Caco-2 (cell line): ENCODE measurements around the gene KIF2A. TPM values are rescaled to one million over a fixed set of nuclear protein-coding genes. Genes with fewer than 3 reads are reported as not detected.

Source experiments
- BruUV-seq: library from RNA; stranded (reverse); fragments of 400-500 nt; replicated peaks from 2 replicates; lab custom pipeline; 2021; lab: Mats Ljungman, UMichigan
- CTCF ChIA-PET: fragments of 300-600 bp; sonication (Branson Sonifier 250); formaldehyde crosslinking; loops from one replicate; lab custom pipeline; 2022; ENCODE audit warnings: antibody characterized with exemption; lab: Charles Lee
- POLR2A ChIA-PET: fragments of 300-600 bp; sonication (Branson Sonifier 250); formaldehyde crosslinking; loops from one replicate; lab custom pipeline; 2022; ENCODE audit warnings: antibody characterized with exemption; lab: Charles Lee
- DNase-seq, 2 experiments: peaks; one replicate each; pipeline versions ENCODE4 v3.0.0 to v3.0.0-alpha.2; 2020 to 2022
- H3K27me3 ChIP-seq: replicated peaks from 2 replicates; pipeline ENCODE4 v1.6.0; 2011; ENCODE audit warnings: low read length; ENCODE audit not compliant: control insufficient read depth, insufficient read depth
- H3K36me3 ChIP-seq: 2 replicates; pipeline ENCODE4 v1.5.1; 2011; ENCODE audit warnings: low read length; ENCODE audit not compliant: control insufficient read depth, insufficient read depth
- H3K4me1 ChIP-seq: fragments of 250-450 bp; sonication (Bioruptor Pico); 2 replicates; pipeline ENCODE4 v1.5.1; 2020; ENCODE audit warnings: mild to moderate bottlenecking
- H3K4me3 ChIP-seq: 2 replicates; pipeline ENCODE4 v1.5.1; 2011; ENCODE audit warnings: low read depth, mild to moderate bottlenecking, control low read depth, low read length
- H3K9me3 ChIP-seq: fragments of 250-450 bp; sonication (Bioruptor Pico); 2 replicates; pipeline ENCODE4 v1.5.1; 2020; ENCODE audit warnings: mild to moderate bottlenecking, moderate library complexity
- H3K27ac Mint-ChIP-seq: one replicate; pipeline ENCODE4 v1.8.0; 2022; ENCODE audit warnings: mixed read lengths; ENCODE audit not compliant: unreplicated experiment
- H3K27me3 Mint-ChIP-seq: one replicate; pipeline ENCODE4 v1.8.0; 2022; ENCODE audit warnings: mixed read lengths; ENCODE audit not compliant: insufficient read depth, unreplicated experiment
- H3K36me3 Mint-ChIP-seq: one replicate; pipeline ENCODE4 v1.8.0; 2022; ENCODE audit warnings: mild to moderate bottlenecking, mixed read lengths; ENCODE audit not compliant: insufficient read depth, unreplicated experiment
- H3K4me1 Mint-ChIP-seq: one replicate; pipeline ENCODE4 v1.8.0; 2022; ENCODE audit warnings: low read depth, mixed read lengths; ENCODE audit not compliant: unreplicated experiment
- H3K4me3 Mint-ChIP-seq: one replicate; pipeline ENCODE4 v1.8.0; 2022; ENCODE audit warnings: mild to moderate bottlenecking, moderate library complexity, mixed read lengths; ENCODE audit not compliant: unreplicated experiment
- H3K9me3 Mint-ChIP-seq: one replicate; pipeline ENCODE4 v1.8.0; 2022; ENCODE audit warnings: mixed read lengths; ENCODE audit not compliant: unreplicated experiment
- CTCF ChIP-seq, 2 experiments: fragments of 200-600 bp in 1 of 2; IDR thresholded peaks; 1 replicate in 1 of 2; 2 replicates in 1 of 2; pipeline versions ENCODE4 v1.5.1 to v1.8.0; 2011 to 2022; ENCODE audit warnings: antibody characterized with exemption in 1 of 2, control low read depth in 1 of 2, inconsistent platforms in 1 of 2, low read depth in 1 of 2, low read length in 1 of 2, mild to moderate bottlenecking in 1 of 2, moderate library complexity in 1 of 2; ENCODE audit not compliant: insufficient read depth in 1 of 2, severe bottlenecking in 1 of 2, unreplicated experiment in 1 of 2
- intact Hi-C: fragments of 100-400 bp; cut with micrococcal nuclease; formaldehyde crosslinking; loops from one replicate; pipeline ENCODE4 v1.10.0; 2022; ENCODE audit not compliant: unreplicated experiment
- total RNA-seq: library from RNA; stranded (reverse); gene quantifications from 2 replicates; pipeline ENCODE4 v1.2.3, GENCODE V29; 2022

The KIF2A gene
- total RNA-seq, 1 experiment from 2014 or later, result 65.6 TPM

DNA sequence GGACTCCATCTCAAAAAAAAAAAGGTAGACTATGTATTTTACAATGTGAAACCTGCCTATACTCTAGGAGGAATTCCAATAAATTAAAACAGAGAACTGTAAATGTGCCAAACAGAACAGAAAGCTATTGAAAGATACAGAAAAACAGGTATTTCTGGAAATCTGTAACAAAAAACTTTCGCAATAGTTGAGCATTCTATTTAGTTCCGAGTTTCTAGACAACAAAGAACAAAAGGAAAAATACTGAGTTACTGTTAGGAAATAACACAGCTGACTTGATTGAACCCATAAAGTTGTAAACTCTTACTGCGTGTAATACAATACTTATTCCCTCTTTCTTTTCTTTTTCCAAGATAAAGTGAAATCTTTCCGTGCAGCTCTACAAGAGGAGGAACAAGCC, 79.1 kb downstream of the KIF2A start:
- intact Hi-C loops, result no loop called here
- Mint-ChIP-seq H3K36me3 (peaks cover 69% of the 10 kb centered on the region), H3K27me3 (no peaks in the 10 kb centered on the region), H3K9me3 (no peaks in the 10 kb centered on the region), H3K27ac (peak overlapping the region; percentile 61), H3K4me1 (no peaks in the 10 kb centered on the region), H3K4me3 (no peak overlapping the region)
- Histone ChIP-seq H3K9me3 (no peaks in the 10 kb centered on the region), H3K4me3 (no peak overlapping the region), H3K27me3 (no peaks in the 10 kb centered on the region), H3K36me3 (peaks cover 5% of the 10 kb centered on the region), H3K4me1 (0 out of 2 replicates have a peak, but pooled peaks cover 7% of the 10 kb centered on the region)
- peak in 1 of 2 experiments; percentile 19 for DNase-seq
- no TSS peak for BruUV-seq
- no peak for TF ChIP-seq CTCF (IDR thresholded peaks at IDR 0.05; ENCODE audit: insufficient read depth in 1 of 2, low read depth in 1 of 2, low read length in 1 of 2, severe bottlenecking in 1 of 2, unreplicated experiment in 1 of 2)
- CTCF ChIA-PET, result no interaction called here
- POLR2A ChIA-PET, result interaction anchor here (0.7 kb wide), 1 partner anchor 19 kb away, joined by 5 read pairs; the partner anchor contains the start of gene DIMT1

- Mint-ChIP-seq H3K36me3 (peaks cover 69% of the 10 kb centered on the region), H3K27me3 (no peaks in the 10 kb centered on the region), H3K4me1 (no peaks in the 10 kb centered on the region), H3K4me3 (no peak overlapping the region), H3K9me3 (no peaks in the 10 kb centered on the region), H3K27ac (peak overlapping the region; percentile 61)
- H3K36me3 ChIP-seq, result peaks cover 5% of the 10 kb centered on the region
- POLR2A ChIA-PET, result interaction anchor here (0.7 kb wide), 1 partner anchor 18 kb away, joined by 5 read pairs; the partner anchor contains the start of gene DIMT1
- H3K9me3 ChIP-seq, result no peaks in the 10 kb centered on the region
- 0 out of 2 replicates have a peak, but pooled peaks cover 7% of the 10 kb centered on the region for H3K4me1 ChIP-seq
- CTCF ChIA-PET, result no interaction called here
- TF ChIP-seq CTCF (IDR thresholded peaks at IDR 0.05; ENCODE audit: insufficient read depth in 1 of 2, low read depth in 1 of 2, low read length in 1 of 2, severe bottlenecking in 1 of 2, unreplicated experiment in 1 of 2), result no peak
- BruUV-seq, result TSS peak; percentile 28
- H3K27me3 ChIP-seq, result no peaks in the 10 kb centered on the region
- intact Hi-C loops, result no loop called here
- no peak overlapping the region for H3K4me3 ChIP-seq
- DNase-seq, result no peak
These were observed 79.9 kb downstream of the KIF2A start for GRCh38 chr5:62385816-62386400.

GRCh38 chr5:62386824-62387223, 80.8 kb downstream of the KIF2A start:
- Mint-ChIP-seq H3K4me1 (no peaks in the 10 kb centered on the region), H3K36me3 (peaks cover 67% of the 10 kb centered on the region), H3K27me3 (no peaks in the 10 kb centered on the region), H3K27ac (no peak overlapping the region), H3K9me3 (no peaks in the 10 kb centered on the region), H3K4me3 (no peak overlapping the region)
- POLR2A ChIA-PET, result interaction anchor here (2.0 kb wide), 1 partner anchor 17 kb away, joined by 12 read pairs; the partner anchor contains the start of gene DIMT1
- intact Hi-C loops, result no loop called here
- no peak for TF ChIP-seq CTCF (IDR thresholded peaks at IDR 0.05; ENCODE audit: insufficient read depth in 1 of 2, low read depth in 1 of 2, low read length in 1 of 2, severe bottlenecking in 1 of 2, unreplicated experiment in 1 of 2)
- no peaks in the 10 kb centered on the region for H3K9me3 ChIP-seq
- CTCF ChIA-PET, result interaction anchor here (1.3 kb wide), 1 partner anchor 17 kb away, joined by 4 read pairs; the partner anchor contains the start of gene DIMT1
- no TSS peak for BruUV-seq
- no peaks in the 10 kb centered on the region for H3K27me3 ChIP-seq
- H3K36me3 ChIP-seq, result peaks cover 5% of the 10 kb centered on the region
- H3K4me3 ChIP-seq, result no peak overlapping the region
- 0 out of 2 replicates have a peak, but pooled peaks cover 7% of the 10 kb centered on the region for H3K4me1 ChIP-seq
- DNase-seq, result no peak
